OCI-LY1 (cell line): ENCODE results near the gene DIDO1.

Experiments
- H2AFZ ChIP-seq: fragments of 200-600 bp; sonication (generic), shearing (Covaris generic); 2 replicates; pipeline ENCODE4 v1.6.0; 2014; ENCODE audit warnings: antibody characterized with exemption, mild to moderate bottlenecking, low read length
- H3F3A ChIP-seq: fragments of 200-600 bp; sonication (generic), shearing (Covaris generic); 2 replicates; pipeline ENCODE4 v1.6.0; 2014; ENCODE audit warnings: mild to moderate bottlenecking, antibody characterized with exemption, low read length, moderate library complexity; ENCODE audit not compliant: insufficient read depth
- H3K27ac ChIP-seq: fragments of 200-600 bp; sonication (generic); 2 replicates; pipeline ENCODE4 v1.5.1; 2014; ENCODE audit warnings: low read length, mixed run types, mild to moderate bottlenecking, low read depth; ENCODE audit not compliant: poor library complexity, severe bottlenecking
- H3K27me3 ChIP-seq: fragments of 200-600 bp; sonication (generic); 2 replicates; pipeline ENCODE4 v1.6.0; 2014; ENCODE audit warnings: antibody characterized with exemption, mild to moderate bottlenecking, low read length, moderate library complexity; ENCODE audit not compliant: insufficient read depth
- H3K36me3 ChIP-seq: fragments of 200-600 bp; sonication (generic); 2 replicates; pipeline ENCODE4 v1.6.1; 2014; ENCODE audit warnings: mild to moderate bottlenecking, antibody characterized with exemption, low read length, moderate library complexity, mixed read lengths; ENCODE audit not compliant: insufficient read depth
- H3K4me1 ChIP-seq: fragments of 200-600 bp; sonication (generic); 2 replicates; pipeline ENCODE4 v1.5.1; 2014; ENCODE audit warnings: mild to moderate bottlenecking, low read length, moderate library complexity; ENCODE audit not compliant: insufficient read depth, severe bottlenecking
- H3K4me2 ChIP-seq: fragments of 200-600 bp; sonication (generic), shearing (Covaris generic); 2 replicates; pipeline ENCODE4 v1.6.1; 2014; ENCODE audit warnings: low read length
- H3K4me3 ChIP-seq: fragments of 200-600 bp; sonication (generic); 2 replicates; pipeline ENCODE4 v1.5.1; 2014; ENCODE audit warnings: low read length, low read depth, mild to moderate bottlenecking, mixed read lengths; ENCODE audit not compliant: poor library complexity, severe bottlenecking
- H3K79me2 ChIP-seq: fragments of 200-600 bp; shearing (Covaris generic); 2 replicates; pipeline ENCODE4 v1.6.1; 2016; ENCODE audit warnings: mixed run types, low read length, mixed read lengths; ENCODE audit not compliant: insufficient read depth
- H3K9ac ChIP-seq: fragments of 200-600 bp; sonication (generic), shearing (Covaris generic); 2 replicates; pipeline ENCODE4 v1.6.1; 2014; ENCODE audit warnings: mild to moderate bottlenecking, low read length, mixed read lengths
- H3K9me2 ChIP-seq: fragments of 200-600 bp; sonication (generic), shearing (Covaris generic); 2 replicates; pipeline ENCODE4 v1.6.1; 2014; ENCODE audit warnings: low read depth, mild to moderate bottlenecking, low read length, mixed read lengths
- H3K9me3 ChIP-seq: fragments of 200-600 bp; shearing (Covaris generic); 2 replicates; pipeline ENCODE4 v1.6.1; 2014; ENCODE audit warnings: low read length, mixed read lengths
- H4K20me1 ChIP-seq: fragments of 200-600 bp; sonication (generic), shearing (Covaris generic); 2 replicates; pipeline ENCODE4 v1.6.0; 2016; ENCODE audit warnings: mild to moderate bottlenecking, low read length; ENCODE audit not compliant: insufficient read depth
- CTCF ChIP-seq: fragments of 200-600 bp; sonication (generic), shearing (Covaris generic); IDR thresholded peaks from 2 replicates; pipeline ENCODE4 v1.5.1; 2017; ENCODE audit warnings: mild to moderate bottlenecking, antibody characterized with exemption, low read length, moderate library complexity, mixed read lengths
- EZH2 ChIP-seq: fragments of 200-600 bp; sonication (generic), shearing (Covaris generic); IDR thresholded peaks from 2 replicates; pipeline ENCODE4 v1.8.0; 2017; ENCODE audit warnings: borderline replicate concordance, mixed run types, mild to moderate bottlenecking, antibody characterized with exemption, low read length, moderate library complexity, mixed read lengths

DIDO1 gene

GRCh38 chr20:62914970-62915457 is 11.3 kb downstream of the DIDO1 start:
- Histone ChIP-seq H3K27ac (no peak overlapping the region), H3K36me3 (peaks cover 38% of the 10 kb centered on the region), H3K9me2 (no peaks in the 10 kb centered on the region), H3K4me3 (no peak overlapping the region), H3K27me3 (no peaks in the 10 kb centered on the region), H3K9ac (no peak overlapping the region), H3F3A (no peaks in the 10 kb centered on the region), H3K9me3 (no peaks in the 10 kb centered on the region), H3K4me2 (peak overlapping the region; percentile 0; the same call in 1 of the 2 replicates), H3K4me1 (peaks cover 49% of the 10 kb centered on the region), H4K20me1 (peaks cover 12% of the 10 kb centered on the region; the same call in 1 of the 2 replicates), H2AFZ (no peak overlapping the region), H3K79me2 (peaks cover 72% of the 10 kb centered on the region)
- TF ChIP-seq CTCF (no peak), EZH2 (no peak)

GRCh38 chr20:62914436-62914835 is 11.9 kb downstream of the DIDO1 start:
- Histone ChIP-seq H3K4me3 (no peak overlapping the region), H3K9me2 (no peaks in the 10 kb centered on the region), H3K9ac (no peak overlapping the region), H3K27me3 (no peaks in the 10 kb centered on the region), H3K27ac (no peak overlapping the region), H2AFZ (no peak overlapping the region), H3K9me3 (no peaks in the 10 kb centered on the region), H3F3A (no peaks in the 10 kb centered on the region), H4K20me1 (peaks cover 12% of the 10 kb centered on the region; the same call in 1 of the 2 replicates), H3K4me2 (no peak overlapping the region), H3K36me3 (peaks cover 44% of the 10 kb centered on the region), H3K79me2 (peaks cover 66% of the 10 kb centered on the region), H3K4me1 (peaks cover 43% of the 10 kb centered on the region)
- TF ChIP-seq CTCF (no peak), EZH2 (no peak)

- Histone ChIP-seq H3K36me3 (peaks cover 57% of the 10 kb centered on the region), H3K4me3 (no peak overlapping the region), H3K9me3 (no peaks in the 10 kb centered on the region), H3K9ac (no peak overlapping the region), H4K20me1 (peaks cover 12% of the 10 kb centered on the region; the same call in 1 of the 2 replicates), H3K9me2 (no peaks in the 10 kb centered on the region), H3F3A (no peaks in the 10 kb centered on the region), H2AFZ (no peak overlapping the region), H3K79me2 (peaks cover 53% of the 10 kb centered on the region), H3K27me3 (no peaks in the 10 kb centered on the region), H3K4me1 (peaks cover 30% of the 10 kb centered on the region), H3K27ac (no peak overlapping the region), H3K4me2 (no peak overlapping the region)
- no peak for TF ChIP-seq CTCF
- no peak for TF ChIP-seq EZH2
Observed at GRCh38 chr20:62913043-62913630, 13.2 kb downstream of the DIDO1 start.
